Parathyroid adenoma (tissue), 2 donors: ENCODE results near the gene LMO2.

Experiments
- H2AFZ ChIP-seq: fragments of 300-600 bp; sonication (generic); one replicate; pipeline ENCODE4 v1.7.0; 2017; ENCODE audit warnings: antibody characterized with exemption, mild to moderate bottlenecking
- H3K27ac ChIP-seq: fragments of 300-600 bp; sonication (generic); one replicate; pipeline ENCODE4 v1.7.0; 2017
- H3K27me3 ChIP-seq: fragments of 300-600 bp; sonication (generic); one replicate; pipeline ENCODE4 v1.7.0; 2017; ENCODE audit warnings: low read length; ENCODE audit not compliant: control insufficient read depth, insufficient read depth
- H3K36me3 ChIP-seq: fragments of 300-600 bp; sonication (generic); one replicate; pipeline ENCODE4 v1.7.0; 2017; ENCODE audit warnings: low read length; ENCODE audit not compliant: control insufficient read depth, insufficient read depth
- H3K4me1 ChIP-seq: fragments of 300-600 bp; sonication (generic); one replicate; pipeline ENCODE4 v1.7.0; 2017; ENCODE audit warnings: control low read depth
- H3K4me2 ChIP-seq: fragments of 300-600 bp; sonication (generic); one replicate; pipeline ENCODE4 v1.7.0; 2017; ENCODE audit warnings: low read length
- H3K4me3 ChIP-seq: fragments of 300-600 bp; sonication (generic); one replicate; pipeline ENCODE4 v1.7.0; 2017; ENCODE audit warnings: low read depth, low read length
- H3K79me2 ChIP-seq: fragments of 300-600 bp; sonication (generic); one replicate; pipeline ENCODE4 v1.7.0; 2017; ENCODE audit warnings: control low read depth
- H3K9ac ChIP-seq: fragments of 300-600 bp; sonication (generic); one replicate; pipeline ENCODE4 v1.7.0; 2017; ENCODE audit warnings: mild to moderate bottlenecking
- H3K9me3 ChIP-seq: fragments of 300-600 bp; sonication (generic); one replicate; pipeline ENCODE4 v1.7.0; 2017; ENCODE audit warnings: low read length; ENCODE audit not compliant: control insufficient read depth
- CTCF ChIP-seq: fragments of 300-600 bp; sonication (generic); IDR thresholded peaks from one replicate; pipeline ENCODE4 v1.7.0; 2017; ENCODE audit warnings: antibody characterized with exemption, mild to moderate bottlenecking
- donor health status: primary hyperparathyroidism.

The LMO2 gene

GRCh38 chr11:33861386-33861785 is 30.5 kb downstream of the LMO2 start:
- Histone ChIP-seq H3K27ac (no peak overlapping the region), H3K9ac (no peak overlapping the region), H3K4me3 (no peak overlapping the region), H3K27me3 (no peaks in the 10 kb centered on the region), H3K79me2 (no peaks in the 10 kb centered on the region), H3K36me3 (no peaks in the 10 kb centered on the region), H3K9me3 (no peaks in the 10 kb centered on the region), H3K4me2 (no peak overlapping the region), H2AFZ (no peak overlapping the region), H3K4me1 (no peaks in the 10 kb centered on the region)
- no peak for TF ChIP-seq CTCF

- H2AFZ ChIP-seq, result no peak overlapping the region
- H3K4me2 ChIP-seq, result no peak overlapping the region
- no peaks in the 10 kb centered on the region for H3K79me2 ChIP-seq
- TF ChIP-seq CTCF, result no peak
- no peak overlapping the region for H3K9ac ChIP-seq
- H3K9me3 ChIP-seq, result no peaks in the 10 kb centered on the region
- no peaks in the 10 kb centered on the region for H3K27me3 ChIP-seq
- H3K4me3 ChIP-seq, result no peak overlapping the region
- no peak overlapping the region for H3K27ac ChIP-seq
- H3K4me1 ChIP-seq, result no peaks in the 10 kb centered on the region
- H3K36me3 ChIP-seq, result no peaks in the 10 kb centered on the region
These were observed 30.9 kb downstream of the LMO2 start for GRCh38 chr11:33860926-33861325.

GRCh38 chr11:33859306-33859705 is 32.6 kb downstream of the LMO2 start:
- Histone ChIP-seq H3K36me3 (no peaks in the 10 kb centered on the region), H2AFZ (no peak overlapping the region), H3K4me3 (no peak overlapping the region), H3K9ac (no peak overlapping the region), H3K79me2 (no peaks in the 10 kb centered on the region), H3K4me1 (no peaks in the 10 kb centered on the region), H3K27ac (no peak overlapping the region), H3K27me3 (no peaks in the 10 kb centered on the region), H3K4me2 (no peak overlapping the region), H3K9me3 (no peaks in the 10 kb centered on the region)
- TF ChIP-seq CTCF, result no peak

GRCh38 chr11:33857933-33858371 is 33.9 kb downstream of the LMO2 start:
- Histone ChIP-seq H3K4me2 (no peak overlapping the region), H2AFZ (no peak overlapping the region), H3K9me3 (no peaks in the 10 kb centered on the region), H3K4me3 (no peak overlapping the region), H3K79me2 (no peaks in the 10 kb centered on the region), H3K4me1 (no peaks in the 10 kb centered on the region), H3K27ac (no peak overlapping the region), H3K36me3 (no peaks in the 10 kb centered on the region), H3K27me3 (no peaks in the 10 kb centered on the region), H3K9ac (no peak overlapping the region)
- peak; percentile 62 for TF ChIP-seq CTCF

- Histone ChIP-seq H3K4me2 (no peak overlapping the region), H3K9me3 (no peaks in the 10 kb centered on the region), H3K79me2 (no peaks in the 10 kb centered on the region), H3K27me3 (no peaks in the 10 kb centered on the region), H2AFZ (no peak overlapping the region), H3K36me3 (no peaks in the 10 kb centered on the region), H3K4me3 (no peak overlapping the region), H3K27ac (no peak overlapping the region), H3K4me1 (no peaks in the 10 kb centered on the region), H3K9ac (no peak overlapping the region)
- no peak for TF ChIP-seq CTCF
These were observed 36.4 kb downstream of the LMO2 start for GRCh38 chr11:33855500-33855899.
